ENCODE data around the gene SOWAHB.

- TF ChIP-seq POLR2AphosphoS5 (IDR thresholded peaks at IDR 0.05; ENCODE audit: borderline replicate concordance, low read depth, low read length) (no peak), EZH2 (IDR thresholded peaks at IDR 0.05) (no peak)
Observed at GRCh38 chr4:76886214-76886613, 11.7 kb downstream of the SOWAHB start.
